ENCODE data around the gene MRPL10. TPM values are rescaled to one million over a fixed set of nuclear protein-coding genes. Genes with fewer than 3 reads are reported as not detected.

MRPL10 gene
- total and polyA plus RNA-seq, 2 donors (not counting 3 experiments of a cell fraction or from before 2014, with no cell fraction given): 43.4 to 84.0 TPM

GRCh38 chr17:47806026-47806912 lies 25.1 kb downstream of the MRPL10 start:
- TF ChIP-seq EZH2 (IDR thresholded peaks at IDR 0.05; ENCODE audit: borderline replicate concordance, low read depth, low read length, severe bottlenecking) (no peak), MYC (IDR thresholded peaks at IDR 0.05; ENCODE audit: low read depth, low read length) (no peak), POLR2AphosphoS5 (IDR thresholded peaks at IDR 0.05; ENCODE audit: insufficient read depth, low read depth, low read length) (no peak), POLR2A (IDR thresholded peaks at IDR 0.05; ENCODE audit: low read depth, low read length) (no peak), MAX (IDR thresholded peaks at IDR 0.05; ENCODE audit: insufficient read depth, insufficient read length) (no peak), GATA2 (IDR thresholded peaks at IDR 0.05; ENCODE audit: insufficient read depth, insufficient read length, low read depth, low read length) (no peak), FOS (IDR thresholded peaks at IDR 0.05; ENCODE audit: borderline replicate concordance, insufficient read depth, low read length) (no peak), JUN (IDR thresholded peaks at IDR 0.05; ENCODE audit: borderline replicate concordance, insufficient read depth, insufficient read length, low read depth) (no peak)
- TF ChIP-seq, protein P1, sequence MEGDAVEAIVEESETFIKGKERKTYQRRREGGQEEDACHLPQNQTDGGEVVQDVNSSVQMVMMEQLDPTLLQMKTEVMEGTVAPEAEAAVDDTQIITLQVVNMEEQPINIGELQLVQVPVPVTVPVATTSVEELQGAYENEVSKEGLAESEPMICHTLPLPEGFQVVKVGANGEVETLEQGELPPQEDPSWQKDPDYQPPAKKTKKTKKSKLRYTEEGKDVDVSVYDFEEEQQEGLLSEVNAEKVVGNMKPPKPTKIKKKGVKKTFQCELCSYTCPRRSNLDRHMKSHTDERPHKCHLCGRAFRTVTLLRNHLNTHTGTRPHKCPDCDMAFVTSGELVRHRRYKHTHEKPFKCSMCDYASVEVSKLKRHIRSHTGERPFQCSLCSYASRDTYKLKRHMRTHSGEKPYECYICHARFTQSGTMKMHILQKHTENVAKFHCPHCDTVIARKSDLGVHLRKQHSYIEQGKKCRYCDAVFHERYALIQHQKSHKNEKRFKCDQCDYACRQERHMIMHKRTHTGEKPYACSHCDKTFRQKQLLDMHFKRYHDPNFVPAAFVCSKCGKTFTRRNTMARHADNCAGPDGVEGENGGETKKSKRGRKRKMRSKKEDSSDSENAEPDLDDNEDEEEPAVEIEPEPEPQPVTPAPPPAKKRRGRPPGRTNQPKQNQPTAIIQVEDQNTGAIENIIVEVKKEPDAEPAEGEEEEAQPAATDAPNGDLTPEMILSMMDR (IDR thresholded peaks at IDR 0.05; ENCODE audit: extremely low read depth in 1 of 2, insufficient read depth in 1 of 2, low read depth in 1 of 2, low read length in 2 of 2): no peak
- no peak overlapping the region for H2AFZ ChIP-seq (ENCODE audit: low read depth, low read length)
- H3K9ac ChIP-seq (replicated peaks; ENCODE audit: extremely low read depth, insufficient read depth, low read length): no peak overlapping the region
- peaks cover 9% of the 10 kb centered on the region for H3K4me1 ChIP-seq (ENCODE audit: control insufficient read depth, extremely low read depth, insufficient read depth, low read length)
- ChIA-PET CTCF (interaction anchor here (0.7 kb wide), 1 partner anchor 212 kb away, joined by 3 read pairs; no protein-coding TSS in a partner anchor), POLR2A (no interaction called here)
- no peaks in the 10 kb centered on the region for H3K9me3 ChIP-seq (replicated peaks; ENCODE audit: control insufficient read depth, insufficient read depth, low read length)
- H3K9me1 ChIP-seq (replicated peaks; ENCODE audit: control insufficient read depth, extremely low read depth, insufficient read depth, low read length): no peaks in the 10 kb centered on the region
- dilution Hi-C loops (cut with MboI; ENCODE audit: extremely low pct_ligation_motif_present, low sequenced_read_pairs): no loop called here
- BruUV-seq (replicated peaks): no TSS peak
- no peaks in the 10 kb centered on the region for H3K27me3 ChIP-seq (ENCODE audit: control insufficient read depth in 2 of 2, insufficient read depth in 2 of 2, low read length in 2 of 2)
- peaks cover 3 to 27% of the 10 kb centered on the region in 2 experiments for H3K36me3 ChIP-seq (ENCODE audit: control insufficient read depth in 2 of 2, extremely low read depth in 1 of 2, insufficient read depth in 2 of 2, low read length in 2 of 2)
- no peaks in the 10 kb centered on the region for H3K79me2 ChIP-seq (ENCODE audit: control insufficient read depth, insufficient read depth, low read length)
- H3K27ac ChIP-seq (ENCODE audit: insufficient read depth, low read depth, low read length): no peak overlapping the region
- intact Hi-C loops (cut with micrococcal nuclease): no loop called here
- H3K4me2 ChIP-seq (ENCODE audit: insufficient read depth, low read length): no peak overlapping the region
- no peak for FAIRE-seq
- H4K20me1 ChIP-seq (replicated peaks; ENCODE audit: control insufficient read depth, extremely low read depth, insufficient read depth, low read length): no peaks in the 10 kb centered on the region
- no peak for DNase-seq (ENCODE audit: low read depth, low spot score)
- H3K4me3 ChIP-seq (replicated peaks in 1 of 3; ENCODE audit: insufficient read depth in 1 of 3, low read depth in 1 of 3, low read length in 3 of 3): no peak overlapping the region
